A549 (cell line): ENCODE measurements around the gene TNFRSF11A. TPM values are rescaled to one million over a fixed set of nuclear protein-coding genes. Genes with fewer than 3 reads are reported as not detected.

Source experiments
- ATAC-seq, 2 experiments: fragments of 200-7000 bp in 1 of 2; fragments of >200 bp in 1 of 2; cut with Nextera tagmentation in 1 of 2; cut with Tn5 transposase in 1 of 2; 3 replicates each; pipeline versions ENCODE4 v1.8.0 to v1.9.1; 2018 to 2020; ENCODE audit warnings: mild to moderate bottlenecking in 1 of 2, moderate library complexity in 1 of 2
- CTCF ChIA-PET: fragments of 300-600 bp; sonication (Branson Sonifier 250); formaldehyde crosslinking; extraction: SDS; loops from one replicate; lab custom pipeline; 2021; ENCODE audit warnings: antibody characterized with exemption, inconsistent platforms; lab: Yijun Ruan, JAX
- POLR2A ChIA-PET: fragments of 350-600 bp; formaldehyde crosslinking; extraction: SDS; loops from one replicate; lab custom pipeline; 2021; ENCODE audit warnings: antibody characterized with exemption, inconsistent platforms; lab: Yijun Ruan, JAX
- DNase-seq, 2 experiments: peaks; one replicate each; pipeline versions ENCODE4 v3.0.0 to v3.0.0-alpha.2; 2011 to 2016; ENCODE audit warnings: low read depth in 1 of 2, low spot score in 1 of 2
- FAIRE-seq: peaks from 2 replicates; lab custom pipeline; 2011; peaks lifted over from hg19 to GRCh38; lab: Jason Lieb, UNC
- H3K27ac ChIP-seq, 2 experiments: fragments of >200 bp; sonication (Bioruptor Twin); formaldehyde crosslinking; 3 replicates each; pipeline ENCODE4 v1.5.1; 2016 to 2017
- H3K4me1 ChIP-seq: fragments of >200 bp; sonication (Bioruptor Twin); formaldehyde crosslinking; 3 replicates; pipeline ENCODE4 v1.6.1; 2016
- H3K4me2 ChIP-seq: fragments of >200 bp; sonication (Bioruptor Twin); formaldehyde crosslinking; 3 replicates; pipeline ENCODE4 v1.6.1; 2016
- H3K4me3 ChIP-seq: fragments of >200 bp; sonication (Bioruptor Twin); formaldehyde crosslinking; 3 replicates; pipeline ENCODE4 v1.5.1; 2016
- H3K9me3 ChIP-seq: fragments of >200 bp; sonication (Bioruptor Twin); formaldehyde crosslinking; 3 replicates; pipeline ENCODE4 v1.6.1; 2016
- ATOH8 ChIP-seq: fragments of 250-450 bp; sonication (Bioruptor Pico); IDR thresholded peaks from 2 replicates; pipeline ENCODE4 v1.5.0; 2020; ENCODE audit warnings: low read depth, mild to moderate bottlenecking, moderate library complexity
- BCL3 ChIP-seq: fragments of >200 bp; sonication (Bioruptor Twin); formaldehyde crosslinking; IDR thresholded peaks from 3 replicates; pipeline ENCODE4 v1.6.1; 2016
- CHD4 ChIP-seq: fragments of 200-600 bp; sonication (generic); IDR thresholded peaks from 2 replicates; pipeline ENCODE4 v1.6.1; 2016; ENCODE audit warnings: antibody characterized with exemption, mild to moderate bottlenecking, borderline replicate concordance
- CTCF ChIP-seq: fragments of >200 bp; sonication (Bioruptor Twin); formaldehyde crosslinking; IDR thresholded peaks from 3 replicates; pipeline ENCODE4 v1.5.1; 2016
- EHMT2 ChIP-seq: fragments of 200-600 bp; sonication (generic); IDR thresholded peaks from 2 replicates; pipeline ENCODE4 v1.6.1; 2016; ENCODE audit warnings: antibody characterized with exemption, low read depth, mild to moderate bottlenecking, moderate library complexity
- ELK1 ChIP-seq: fragments of 150-350 bp; IDR thresholded peaks from 2 replicates; pipeline ENCODE4 v1.6.1; 2014; ENCODE audit warnings: low read depth, mild to moderate bottlenecking, low read length
- ESRRA ChIP-seq: fragments of 150-350 bp; IDR thresholded peaks from 2 replicates; pipeline ENCODE4 v1.6.1; 2014; ENCODE audit warnings: mild to moderate bottlenecking, low read length, borderline replicate concordance
- FOSL2 ChIP-seq, 2 experiments: fragments of 450-650 bp in 1 of 2; fragments of >200 bp in 1 of 2; sonication (Bioruptor Twin) in 1 of 2; formaldehyde crosslinking; IDR thresholded peaks; 2 replicates each; pipeline versions ENCODE4 v1.5.0 to v1.6.1; 2016 to 2020; ENCODE audit warnings: mild to moderate bottlenecking in 1 of 2, moderate library complexity in 1 of 2
- HEYL ChIP-seq: fragments of 250-450 bp; sonication (Bioruptor Pico); IDR thresholded peaks from 2 replicates; pipeline ENCODE4 v1.8.0; 2021; ENCODE audit warnings: mild to moderate bottlenecking, moderate library complexity
- HOXB13 ChIP-seq: fragments of 250-450 bp; sonication (Bioruptor Pico); IDR thresholded peaks from 2 replicates; pipeline ENCODE4 v1.5.0; 2020; ENCODE audit warnings: low read depth, mild to moderate bottlenecking, moderate library complexity
- KDM1A ChIP-seq: fragments of 200-600 bp; sonication (generic); IDR thresholded peaks from 2 replicates; pipeline ENCODE4 v1.6.1; 2016; ENCODE audit warnings: low read depth, mild to moderate bottlenecking
- MYC ChIP-seq: IDR thresholded peaks from 2 replicates; pipeline ENCODE4 v1.6.1; 2012; ENCODE audit warnings: mild to moderate bottlenecking, inconsistent platforms, low read length, improper control_type of control experiment, borderline replicate concordance
- NFE2L2 ChIP-seq: fragments of 150-350 bp; conservative IDR thresholded peaks from 2 replicates; pipeline ENCODE4 v1.6.1; 2014; ENCODE audit warnings: low read length
- NPAS2 ChIP-seq: fragments of 250-450 bp; sonication (Bioruptor Pico); IDR thresholded peaks from 2 replicates; pipeline ENCODE4 v1.8.0; 2022; ENCODE audit warnings: mild to moderate bottlenecking, moderate library complexity, borderline replicate concordance
- NR3C1 ChIP-seq: fragments of >200 bp; sonication (Bioruptor Twin); formaldehyde crosslinking; IDR thresholded peaks from 3 replicates; pipeline ENCODE4 v1.6.1; 2017
- PHF8 ChIP-seq: fragments of 200-600 bp; sonication (generic); IDR thresholded peaks from 2 replicates; pipeline ENCODE4 v1.6.1; 2016; ENCODE audit warnings: low read depth, mild to moderate bottlenecking, antibody characterized with exemption, moderate library complexity, borderline replicate concordance
- POLR2A ChIP-seq: IDR thresholded peaks from 2 replicates; pipeline ENCODE4 v1.6.1; 2012; ENCODE audit warnings: mild to moderate bottlenecking, low read length
- RAD21 ChIP-seq, 2 experiments: fragments of >200 bp in 1 of 2; sonication (Bioruptor Twin) in 1 of 2; formaldehyde crosslinking in 1 of 2; IDR thresholded peaks in 1 of 2; conservative IDR thresholded peaks in 1 of 2; 2 replicates in 1 of 2; 3 replicates in 1 of 2; pipeline ENCODE4 v1.6.1; 2012 to 2018; ENCODE audit warnings: inconsistent platforms in 1 of 2
- REST ChIP-seq: fragments of 200-600 bp; sonication (generic); IDR thresholded peaks from 2 replicates; pipeline ENCODE4 v1.6.1; 2016; ENCODE audit warnings: antibody characterized with exemption, mild to moderate bottlenecking, moderate library complexity
- SMC3 ChIP-seq: fragments of >200 bp; sonication (Bioruptor Twin); formaldehyde crosslinking; IDR thresholded peaks from 3 replicates; pipeline ENCODE4 v1.6.1; 2018; ENCODE audit warnings: inconsistent platforms
- TFCP2L1 ChIP-seq: fragments of 250-450 bp; sonication (Bioruptor Pico); IDR thresholded peaks from 2 replicates; pipeline ENCODE4 v1.5.0; 2021; ENCODE audit warnings: mild to moderate bottlenecking
- USF2 ChIP-seq: fragments of 450-650 bp; IDR thresholded peaks from 2 replicates; pipeline ENCODE4 v1.6.1; 2014; ENCODE audit warnings: antibody characterized with exemption
- ZC3H11A ChIP-seq: fragments of 450-650 bp; IDR thresholded peaks from 2 replicates; pipeline ENCODE4 v1.6.1; 2014; ENCODE audit warnings: antibody characterized with exemption, mild to moderate bottlenecking
- ZFP36 ChIP-seq: fragments of 450-650 bp; IDR thresholded peaks from 2 replicates; pipeline ENCODE4 v1.6.1; 2014; ENCODE audit warnings: borderline replicate concordance; ENCODE audit not compliant: partially characterized antibody
- ZNF302 ChIP-seq: fragments of 250-450 bp; sonication (Bioruptor Pico); IDR thresholded peaks from 2 replicates; pipeline ENCODE4 v1.9.0; 2021; ENCODE audit warnings: inconsistent platforms, mild to moderate bottlenecking, moderate library complexity
- WGBS: methylation state at CpG from one replicate; pipeline ENCODE4 v1.1.6; 2017; ENCODE audit errors: missing lambda C conversion rate; 5-methylcytosine and 5-hydroxymethylcytosine counted together
- polyA plus RNA-seq, 4 experiments: library from polyadenylated mRNA; depleted of rRNA in 3 of 4; stranded (reverse); fragments of >200 nt; fragmentation: RNase III in 1 of 4; extraction: RNeasy Plus Mini Kit Qiagen cat#74134 plus additional on column Dnase treatment in 1 of 4; gene quantifications; 2 replicates in 3 of 4; 3 replicates in 1 of 4; pipeline ENCODE4 v1.2.3, GENCODE V29; 2011 to 2017

The TNFRSF11A gene
- polyA plus RNA-seq, 2 of the 4 experiments (the other 2 are of a cell fraction) = 1.9 to 4.0 TPM

- Histone ChIP-seq H3K4me1 (no peaks in the 10 kb centered on the region), H3K4me2 (no peak overlapping the region), H3K4me3 (no peak overlapping the region), H3K27ac (no peak overlapping the region), H3K9me3 (no peaks in the 10 kb centered on the region)
- ChIA-PET CTCF (no interaction called here), POLR2A (no interaction called here)
- WGBS = 77% methylated on average over 6 of the region's 6 CpGs
- no peak for TF ChIP-seq ELK1
- TF ChIP-seq ATOH8 (CRISPR knock-in tag) = no peak
- TF ChIP-seq EHMT2 = no peak
- TF ChIP-seq HEYL (CRISPR knock-in tag) = no peak
- TF ChIP-seq TFCP2L1 = no peak
- TF ChIP-seq BCL3 = no peak
- no peak for TF ChIP-seq NPAS2 (CRISPR knock-in tag)
- no peak for TF ChIP-seq ZC3H11A
- TF ChIP-seq USF2 = no peak
- no peak for TF ChIP-seq MYC
- TF ChIP-seq ZFP36 = no peak
- no peak for TF ChIP-seq SMC3
- no peak for TF ChIP-seq ZNF302 (CRISPR knock-in tag)
- no peak for TF ChIP-seq CTCF
- TF ChIP-seq ESRRA = no peak
- no peak for TF ChIP-seq POLR2A
- TF ChIP-seq RAD21 (conservative IDR thresholded peaks at IDR 0.05 in 1 of 2, IDR thresholded peaks at IDR 0.05 in 1 of 2) = no peak
- FAIRE-seq (no peak), DNase-seq (no peak), ATAC-seq (no peak)
Measured at GRCh38 chr18:62347089-62347506, 22.0 kb downstream of the TNFRSF11A start.

GRCh38 chr18:62348474-62348873 is 23.4 kb downstream of the TNFRSF11A start:
- H3K4me1 ChIP-seq = no peaks in the 10 kb centered on the region
- 87% methylated on average over 4 of the region's 4 CpGs for WGBS
- H3K4me3 ChIP-seq = no peak overlapping the region
- H3K27ac ChIP-seq = no peak overlapping the region
- ATAC-seq (no peak), FAIRE-seq (no peak), DNase-seq (no peak)
- ChIA-PET POLR2A (no interaction called here), CTCF (no interaction called here)
- no peak overlapping the region for H3K4me2 ChIP-seq
- no peaks in the 10 kb centered on the region for H3K9me3 ChIP-seq
- TF ChIP-seq ZNF302 (CRISPR knock-in tag) (no peak), SMC3 (no peak), NR3C1 (no peak), KDM1A (no peak), FOSL2 (IDR thresholded peaks at IDR 0.05) (no peak), FOSL2 (CRISPR knock-in tag; IDR thresholded peaks at IDR 0.05) (no peak), ELK1 (no peak), CHD4 (no peak), ZC3H11A (no peak), USF2 (no peak), REST (no peak), NFE2L2 (no peak), HOXB13 (CRISPR knock-in tag) (no peak), PHF8 (no peak)
